ENCODE measurements around the gene NOVA1.

GRCh38 chr14:26601856-26602255 lies 4.0 kb upstream of the NOVA1 start:
- no peak for TF ChIP-seq SAFB2 (CRISPR knock-in tag; IDR thresholded peaks at IDR 0.05; ENCODE audit: borderline replicate concordance, low read depth)
- TF ChIP-seq ZNF138 (CRISPR knock-in tag; IDR thresholded peaks at IDR 0.05; ENCODE audit: low read depth), result no peak
- TF ChIP-seq HMGXB4 (CRISPR knock-in tag; IDR thresholded peaks at IDR 0.05; ENCODE audit: borderline replicate concordance in 1 of 2, low read depth in 1 of 2), result no peak
- TF ChIP-seq ZNF770 (CRISPR knock-in tag; IDR thresholded peaks at IDR 0.05), result no peak
